Measurements from ENCODE around the gene GPC5. TPM values are rescaled to one million over a fixed set of nuclear protein-coding genes. Genes with fewer than 3 reads are reported as not detected.

GPC5 gene
- total RNA-seq, 1 donor from 2014 or later = 0.07 TPM

GRCh38 chr13:91564396-91564795, 166.0 kb downstream of the GPC5 start:
- no peak for TF ChIP-seq EZH2phosphoT487 (IDR thresholded peaks at IDR 0.05)
- TF ChIP-seq, protein P1, sequence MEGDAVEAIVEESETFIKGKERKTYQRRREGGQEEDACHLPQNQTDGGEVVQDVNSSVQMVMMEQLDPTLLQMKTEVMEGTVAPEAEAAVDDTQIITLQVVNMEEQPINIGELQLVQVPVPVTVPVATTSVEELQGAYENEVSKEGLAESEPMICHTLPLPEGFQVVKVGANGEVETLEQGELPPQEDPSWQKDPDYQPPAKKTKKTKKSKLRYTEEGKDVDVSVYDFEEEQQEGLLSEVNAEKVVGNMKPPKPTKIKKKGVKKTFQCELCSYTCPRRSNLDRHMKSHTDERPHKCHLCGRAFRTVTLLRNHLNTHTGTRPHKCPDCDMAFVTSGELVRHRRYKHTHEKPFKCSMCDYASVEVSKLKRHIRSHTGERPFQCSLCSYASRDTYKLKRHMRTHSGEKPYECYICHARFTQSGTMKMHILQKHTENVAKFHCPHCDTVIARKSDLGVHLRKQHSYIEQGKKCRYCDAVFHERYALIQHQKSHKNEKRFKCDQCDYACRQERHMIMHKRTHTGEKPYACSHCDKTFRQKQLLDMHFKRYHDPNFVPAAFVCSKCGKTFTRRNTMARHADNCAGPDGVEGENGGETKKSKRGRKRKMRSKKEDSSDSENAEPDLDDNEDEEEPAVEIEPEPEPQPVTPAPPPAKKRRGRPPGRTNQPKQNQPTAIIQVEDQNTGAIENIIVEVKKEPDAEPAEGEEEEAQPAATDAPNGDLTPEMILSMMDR (IDR thresholded peaks at IDR 0.05) = no peak
- TF ChIP-seq EZH2 (IDR thresholded peaks at IDR 0.05) = no peak
- no peak for DNase-seq (ENCODE audit: low spot score)
- Histone ChIP-seq H4K20me1 (ENCODE audit: low read depth) (no peaks in the 10 kb centered on the region), H3K79me2 (ENCODE audit: low read depth) (no peaks in the 10 kb centered on the region), H3K4me1 (no peaks in the 10 kb centered on the region), H2AFZ (replicated peaks) (no peak overlapping the region), H3K9ac (no peak overlapping the region), H3K27me3 (no peaks in the 10 kb centered on the region), H3K9me3 (ENCODE audit: low read depth) (no peaks in the 10 kb centered on the region), H3F3A (ENCODE audit: low read depth) (no peaks in the 10 kb centered on the region), H3K36me3 (no peaks in the 10 kb centered on the region), H3K4me3 (no peak overlapping the region), H3K4me2 (no peak overlapping the region), H3K27ac (no peak overlapping the region)
- H3K4me3 Mint-ChIP-seq = no peak overlapping the region
- no peak overlapping the region for H3K27ac Mint-ChIP-seq
- no peaks in the 10 kb centered on the region for H3K9me3 Mint-ChIP-seq
- no peaks in the 10 kb centered on the region for H3K4me1 Mint-ChIP-seq
- H3K36me3 Mint-ChIP-seq = no peaks in the 10 kb centered on the region
- peaks cover 2% of the 10 kb centered on the region for H3K27me3 Mint-ChIP-seq (ENCODE audit: insufficient read depth, low read depth)

GRCh38 chr13:91565296-91565695, 166.9 kb downstream of the GPC5 start:
- Histone ChIP-seq H4K20me1 (ENCODE audit: low read depth) (no peaks in the 10 kb centered on the region), H3K4me3 (no peak overlapping the region), H3K27ac (no peak overlapping the region), H3K36me3 (no peaks in the 10 kb centered on the region), H3F3A (ENCODE audit: low read depth) (no peaks in the 10 kb centered on the region), H3K4me1 (no peaks in the 10 kb centered on the region), H3K79me2 (ENCODE audit: low read depth) (no peaks in the 10 kb centered on the region), H3K27me3 (no peaks in the 10 kb centered on the region), H3K4me2 (no peak overlapping the region), H3K9me3 (ENCODE audit: low read depth) (no peaks in the 10 kb centered on the region), H2AFZ (replicated peaks) (no peak overlapping the region), H3K9ac (no peak overlapping the region)
- Mint-ChIP-seq H3K9me3 (no peaks in the 10 kb centered on the region), H3K27ac (no peak overlapping the region), H3K4me1 (no peaks in the 10 kb centered on the region), H3K27me3 (ENCODE audit: insufficient read depth, low read depth) (peaks cover 2% of the 10 kb centered on the region), H3K36me3 (no peaks in the 10 kb centered on the region), H3K4me3 (no peak overlapping the region)
- DNase-seq (ENCODE audit: low spot score) = no peak
- TF ChIP-seq EZH2 (IDR thresholded peaks at IDR 0.05) = no peak
- TF ChIP-seq EZH2phosphoT487 (IDR thresholded peaks at IDR 0.05) = no peak
- TF ChIP-seq, protein P1 (IDR thresholded peaks at IDR 0.05) = no peak

GRCh38 chr13:91567485-91568207, 169.2 kb downstream of the GPC5 start:
- no peaks in the 10 kb centered on the region for H3K4me1 Mint-ChIP-seq
- H3K36me3 ChIP-seq = no peaks in the 10 kb centered on the region
- no peak overlapping the region for H3K9ac ChIP-seq
- TF ChIP-seq, protein P1 (IDR thresholded peaks at IDR 0.05) = no peak
- TF ChIP-seq EZH2 (IDR thresholded peaks at IDR 0.05) (no peak), EZH2phosphoT487 (IDR thresholded peaks at IDR 0.05) (no peak)
- H3K27me3 ChIP-seq = no peaks in the 10 kb centered on the region
- DNase-seq (ENCODE audit: low spot score) = no peak
- H2AFZ ChIP-seq (replicated peaks) = no peak overlapping the region
- H3K4me3 Mint-ChIP-seq = no peak overlapping the region
- no peak overlapping the region for H3K27ac ChIP-seq
- H3K4me1 ChIP-seq = no peaks in the 10 kb centered on the region
- H4K20me1 ChIP-seq (ENCODE audit: low read depth) = no peaks in the 10 kb centered on the region
- no peaks in the 10 kb centered on the region for H3K9me3 Mint-ChIP-seq
- H3K4me2 ChIP-seq = no peak overlapping the region
- H3K9me3 ChIP-seq (ENCODE audit: low read depth) = no peaks in the 10 kb centered on the region
- no peaks in the 10 kb centered on the region for H3K36me3 Mint-ChIP-seq
- H3K27me3 Mint-ChIP-seq (ENCODE audit: insufficient read depth, low read depth) = peaks cover 5% of the 10 kb centered on the region
- no peaks in the 10 kb centered on the region for H3F3A ChIP-seq (ENCODE audit: low read depth)
- H3K79me2 ChIP-seq (ENCODE audit: low read depth) = no peaks in the 10 kb centered on the region
- H3K4me3 ChIP-seq = no peak overlapping the region
- H3K27ac Mint-ChIP-seq = no peak overlapping the region
